K562 (cell line): Measurements from ENCODE around the gene CARD10. TPM values are rescaled to one million over a fixed set of nuclear protein-coding genes. Genes with fewer than 3 reads are reported as not detected.
A peak's percentile ranks its signal among the peaks of the same experiment; 100 is the strongest.

ENCODE experiments used
- ATAC-seq: fragments of 200-7000 bp; cut with Tn5 transposase; 3 replicates; pipeline ENCODE4 v1.9.1; 2020; ENCODE audit warnings: moderate library complexity
- BruUV-seq: library from RNA; stranded (reverse); fragments of 400-500 nt; replicated peaks from 2 replicates; lab custom pipeline; 2021; lab: Mats Ljungman, UMichigan
- CTCF ChIA-PET: fragments of 300-600 bp; formaldehyde crosslinking; extraction: SDS; loops from one replicate; lab custom pipeline; 2021; ENCODE audit warnings: low intra/inter-chr PET ratio; lab: Yijun Ruan, JAX
- POLR2A ChIA-PET: fragments of 300-600, 350-650 bp; sonication (Branson Sonifier 250); formaldehyde crosslinking; extraction: SDS; loops from one replicate; lab custom pipeline; 2021; ENCODE audit warnings: antibody characterized with exemption, inconsistent platforms; lab: Yijun Ruan, JAX
- DNase-seq, 4 experiments: peaks; one replicate each; pipeline versions ENCODE4 v3.0.0 to v3.0.0-alpha.2; 2011 to 2018; ENCODE audit warnings: low spot score in 3 of 4, mixed read lengths in 3 of 4; ENCODE audit errors: extremely low read depth in 1 of 4
- FAIRE-seq: peaks from 2 replicates; lab custom pipeline; 2011; peaks lifted over from hg19 to GRCh38; lab: Jason Lieb, UNC
- H2AFZ ChIP-seq: 2 replicates; pipeline ENCODE4 v1.6.0; 2011; ENCODE audit warnings: low read depth, low read length, control low read depth, inconsistent platforms
- H3K27ac ChIP-seq: fragments of 200-600 bp; 3 replicates; pipeline ENCODE4 v1.8.0; 2011; ENCODE audit warnings: low read depth, mild to moderate bottlenecking, control low read depth, inconsistent platforms, low read length, moderate library complexity, mixed read lengths; ENCODE audit errors: extremely low read depth
- H3K27me3 ChIP-seq, 2 experiments: fragments of 300-600 bp in 1 of 2; 2 replicates in 1 of 2; 3 replicates in 1 of 2; pipeline versions ENCODE4 v1.6.0 to v1.8.0; 2011; ENCODE audit warnings: inconsistent platforms in 2 of 2, low read length in 2 of 2, mild to moderate bottlenecking in 1 of 2, mixed read lengths in 1 of 2, moderate library complexity in 1 of 2; ENCODE audit not compliant: control insufficient read depth in 2 of 2, insufficient read depth in 2 of 2
- H3K36me3 ChIP-seq: fragments of 300-600 bp; 3 replicates; pipeline ENCODE4 v1.8.0; 2011; ENCODE audit warnings: mild to moderate bottlenecking, low read length, inconsistent platforms; ENCODE audit not compliant: control insufficient read depth, insufficient read depth
- H3K4me1 ChIP-seq, 2 experiments: fragments of 200-600 bp in 1 of 2; replicated peaks in 1 of 2; 2 replicates in 1 of 2; 3 replicates in 1 of 2; pipeline versions ENCODE4 v1.5.1 to v1.8.0; 2011; ENCODE audit warnings: inconsistent platforms in 2 of 2, low read length in 2 of 2, mild to moderate bottlenecking in 1 of 2, mixed read lengths in 1 of 2, moderate library complexity in 1 of 2; ENCODE audit not compliant: control insufficient read depth in 2 of 2, insufficient read depth in 2 of 2
- H3K4me2 ChIP-seq: 2 replicates; pipeline ENCODE4 v1.6.1; 2011; ENCODE audit warnings: low read length, control low read depth, inconsistent platforms, mixed read lengths; ENCODE audit not compliant: insufficient read depth
- H3K4me3 ChIP-seq: fragments of 200-600 bp; sonication (generic), shearing (Covaris generic); 2 replicates; pipeline ENCODE4 v1.5.1; 2016; ENCODE audit warnings: control low read depth, inconsistent platforms
- H3K79me2 ChIP-seq: fragments of 200-600 bp; 3 replicates; pipeline ENCODE4 v1.8.0; 2011; ENCODE audit warnings: low read length, inconsistent platforms; ENCODE audit not compliant: control insufficient read depth, insufficient read depth
- H3K9ac ChIP-seq, 2 experiments: 2 replicates each; pipeline versions ENCODE4 v1.6.0 to v1.6.1; 2011; ENCODE audit warnings: low read depth in 2 of 2, low read length in 2 of 2, control low read depth in 1 of 2, inconsistent platforms in 1 of 2, mild to moderate bottlenecking in 1 of 2, mixed read lengths in 1 of 2; ENCODE audit not compliant: insufficient read depth in 1 of 2
- H3K9me1 ChIP-seq: one replicate; pipeline ENCODE4 v1.6.0; 2011; ENCODE audit warnings: inconsistent platforms, mild to moderate bottlenecking, low read length, moderate library complexity; ENCODE audit not compliant: control insufficient read depth, insufficient read depth
- H3K9me3 ChIP-seq: replicated peaks from 2 replicates; pipeline ENCODE4 v1.5.1; 2011; ENCODE audit warnings: low read depth, low read length, inconsistent platforms; ENCODE audit not compliant: control insufficient read depth, insufficient read depth
- H4K20me1 ChIP-seq: replicated peaks from 2 replicates; pipeline ENCODE4 v1.6.1; 2011; ENCODE audit warnings: low read length, inconsistent platforms, mixed read lengths; ENCODE audit not compliant: control insufficient read depth, insufficient read depth
- KDM1A ChIP-seq, 2 experiments: fragments of 450-650 bp; IDR thresholded peaks; 2 replicates each; pipeline ENCODE4 v1.6.1; 2016; ENCODE audit warnings: mild to moderate bottlenecking in 2 of 2
- ZNF644 ChIP-seq: fragments of 200-800 bp; sonication (Bioruptor generic); IDR thresholded peaks from 2 replicates; pipeline ENCODE4 v1.6.1; 2016; ENCODE audit warnings: low read depth, missing genetic modification characterization, missing compliant biosample characterization
- ZNF778 ChIP-seq: fragments of 450-650 bp; formaldehyde crosslinking; IDR thresholded peaks from 2 replicates; pipeline ENCODE4 v1.4.0; 2020; ENCODE audit warnings: mild to moderate bottlenecking, moderate library complexity
- WGBS: fragments of 100-300 bp; shearing (Covaris generic); methylation state at CpG from one replicate; pipeline ENCODE4 v1.1.6; 2016; ENCODE audit warnings: low coverage, mixed read lengths; ENCODE audit not compliant: insufficient coverage; ENCODE audit errors: missing lambda C conversion rate; 5-methylcytosine and 5-hydroxymethylcytosine counted together
- in situ Hi-C: fragments of 300-500 bp; cut with MboI; formaldehyde crosslinking; loops from 4 replicates; pipeline ENCODE4 v1.15.0; 2018; ENCODE audit warnings: inconsistent platforms, mixed read lengths
- intact Hi-C: fragments of 100-400 bp; cut with micrococcal nuclease; formaldehyde crosslinking; loops from 2 replicates; pipeline ENCODE4 v1.14.2; 2022
- polyA plus RNA-seq, 8 experiments: library from polyadenylated mRNA; depleted of rRNA in 4 of 8; stranded (reverse) in 5 of 8; unstranded in 3 of 8; fragments of >200 nt; fragmentation: Nextera tagmentation in 2 of 8; fragmentation: Illumina TruSeq in 1 of 8; extraction: Ambion mirVana in 2 of 8; extraction: Trizol in 1 of 8; gene quantifications; 2 replicates each; pipeline versions ENCODE4 v1.2.1 to v1.2.3, GENCODE V29; 2011 to 2014; ENCODE audit warnings: inconsistent platforms in 1 of 8, missing spikeins in 1 of 8
- total RNA-seq, 7 experiments: library from RNA; depleted of rRNA in 6 of 7; stranded (reverse); fragments of >200 nt in 6 of 7; fragmentation: Illumina TruSeq in 2 of 7; extraction: Trizol in 2 of 7; gene quantifications; 2 replicates each; pipeline versions ENCODE4 v1.2.1 to v1.2.3, GENCODE V29; 2011 to 2021; ENCODE audit warnings: low replicate concordance in 1 of 7

The CARD10 gene
- total and polyA plus RNA-seq, 9 of the 15 experiments (the other 6 are each of a cell fraction or from before 2014, with no cell fraction given): 0.13 to 5.8 (median 1.6) TPM

- no peaks in the 10 kb centered on the region for H3K79me2 ChIP-seq
- intact Hi-C loops (no loop called here), in situ Hi-C loops (no loop called here)
- H3K4me2 ChIP-seq: no peak overlapping the region
- ChIA-PET POLR2A (interaction anchor here (0.6 kb wide), 1 partner anchor 243 kb away, joined by 3 read pairs; no protein-coding TSS in a partner anchor), CTCF (no interaction called here)
- H3K4me1 ChIP-seq: peaks cover 21 to 27% of the 10 kb centered on the region in 2 experiments
- ATAC-seq (peak; percentile 60), FAIRE-seq (no peak), DNase-seq (peak in 1 of 4 experiments; percentile 12)
- H3K27ac ChIP-seq: peak overlapping the region; percentile 36; the same call in 2 of the 3 replicates
- H3K4me3 ChIP-seq: no peak overlapping the region
- TF ChIP-seq ZNF778 (no peak), KDM1A (IDR thresholded peaks at IDR 0.05) (no peak), ZNF644 (tag) (no peak)
- no TSS peak for BruUV-seq
- H3K36me3 ChIP-seq: peaks cover 3% of the 10 kb centered on the region; the same call in 1 of the 3 replicates
- no peaks in the 10 kb centered on the region for H4K20me1 ChIP-seq
- 49% methylated on average over 5 of the region's 10 CpGs for WGBS
- peak overlapping the region; percentile 45; the same call in 1 of the 2 replicates for H2AFZ ChIP-seq
- no peaks in the 10 kb centered on the region for H3K9me1 ChIP-seq
- H3K27me3 ChIP-seq: no peaks in the 10 kb centered on the region
- H3K9me3 ChIP-seq: no peaks in the 10 kb centered on the region
- peak overlapping the region; percentile 25 to 74; a peak in 2 of 4 replicates for H3K9ac ChIP-seq
Observed at GRCh38 chr22:37509059-37509860, 10.0 kb downstream of the CARD10 start.
